ENCODE data around the gene FGFR3. TPM values are rescaled to one million over a fixed set of nuclear protein-coding genes. Genes with fewer than 3 reads are reported as not detected.

The FGFR3 gene
- total RNA-seq, 1 donor from 2014 or later, result 2.9 TPM

GRCh38 chr4:1780435-1780834, 12.7 kb upstream of the FGFR3 start:
- no peak for ATAC-seq (ENCODE audit: poor library complexity)
- intact Hi-C loops (cut with DNase I), result no loop called here
- no peak for DNase-seq

- intact Hi-C loops (cut with DNase I), result no loop called here
- ATAC-seq (ENCODE audit: poor library complexity), result no peak
- DNase-seq, result no peak
These were observed 10.1 kb upstream of the FGFR3 start for GRCh38 chr4:1783015-1783414.

- DNase-seq (no peak), ATAC-seq (ENCODE audit: poor library complexity) (no peak)
- intact Hi-C loops (cut with DNase I), result no loop called here
These were observed 9.1 kb upstream of the FGFR3 start for GRCh38 chr4:1783970-1784369.

GRCh38 chr4:1784395-1784788, 8.7 kb upstream of the FGFR3 start:
- DNase-seq (no peak), ATAC-seq (ENCODE audit: poor library complexity) (peak; percentile 22)
- intact Hi-C loops (cut with DNase I), result no loop called here

- ATAC-seq (ENCODE audit: poor library complexity) (peak; percentile 75), DNase-seq (peak; percentile 69)
- intact Hi-C loops (cut with DNase I), result no loop called here
These were observed 8.1 kb upstream of the FGFR3 start for GRCh38 chr4:1784789-1785591.

- ATAC-seq (ENCODE audit: poor library complexity) (no peak), DNase-seq (no peak)
- intact Hi-C loops (cut with DNase I), result no loop called here
These were observed 7.5 kb upstream of the FGFR3 start for GRCh38 chr4:1785592-1785991.

- intact Hi-C loops (cut with DNase I), result no loop called here
- no peak for DNase-seq
- ATAC-seq (ENCODE audit: poor library complexity), result no peak
These were observed 6.3 kb upstream of the FGFR3 start for GRCh38 chr4:1786544-1787362.

- DNase-seq (no peak), ATAC-seq (ENCODE audit: poor library complexity) (no peak)
These were observed 5.5 kb upstream of the FGFR3 start for GRCh38 chr4:1787411-1788077.

GRCh38 chr4:1788254-1788973, 4.7 kb upstream of the FGFR3 start:
- ATAC-seq (ENCODE audit: poor library complexity), result no peak
- no peak for DNase-seq
- intact Hi-C loops (cut with DNase I), result no loop called here

More at GRCh38 chr4:1787411-1788077, 5.5 kb upstream of the FGFR3 start:
- intact Hi-C loops (cut with DNase I), result no loop called here

- DNase-seq (no peak), ATAC-seq (ENCODE audit: poor library complexity) (no peak)
- intact Hi-C loops (cut with DNase I), result no loop called here
These were observed 3.5 kb upstream of the FGFR3 start for GRCh38 chr4:1789552-1789951.

GRCh38 chr4:1790005-1790404, 3.1 kb upstream of the FGFR3 start:
- intact Hi-C loops (cut with DNase I), result no loop called here
- DNase-seq, result no peak
- ATAC-seq (ENCODE audit: poor library complexity), result no peak

- intact Hi-C loops (cut with DNase I), result no loop called here
These were observed 798 bp upstream of the FGFR3 start for GRCh38 chr4:1792158-1792831.

GRCh38 chr4:1793496-1793840, 375 bp downstream of the FGFR3 start:
- ATAC-seq (ENCODE audit: poor library complexity), result peak; percentile 19
- DNase-seq, result no peak
- intact Hi-C loops (cut with DNase I), result no loop called here

More at GRCh38 chr4:1792158-1792831, 798 bp upstream of the FGFR3 start:
- no peak for DNase-seq
- ATAC-seq (ENCODE audit: poor library complexity), result no peak

- intact Hi-C loops (cut with DNase I), result no loop called here
- ATAC-seq (ENCODE audit: poor library complexity) (no peak), DNase-seq (no peak)
These were observed 1.1 kb downstream of the FGFR3 start for GRCh38 chr4:1793940-1794808.

GRCh38 chr4:1794809-1795298, 1.8 kb downstream of the FGFR3 start:
- intact Hi-C loops (cut with DNase I), result no loop called here

GRCh38 chr4:1795299-1796195, 2.5 kb downstream of the FGFR3 start:
- intact Hi-C loops (cut with DNase I), result no loop called here
- DNase-seq (no peak), ATAC-seq (ENCODE audit: poor library complexity) (no peak)

More at GRCh38 chr4:1794809-1795298, 1.8 kb downstream of the FGFR3 start:
- ATAC-seq (ENCODE audit: poor library complexity), result no peak
- DNase-seq, result no peak

Measured in Right ventricle myocardium superior (tissue), 1 donor.